ENCODE measurements around the gene PDE6H. TPM values are rescaled to one million over a fixed set of nuclear protein-coding genes. Genes with fewer than 3 reads are reported as not detected.

PDE6H gene
- total RNA-seq, 1 donor from 2014 or later = not detected

- H3K36me3 ChIP-seq = peaks cover 0 to under 1% of the 10 kb centered on the region in 2 donors
- H3K27me3 ChIP-seq = no peaks in the 10 kb centered on the region
- TF ChIP-seq POLR2AphosphoS5 (IDR thresholded peaks at IDR 0.05; ENCODE audit: insufficient read depth in 1 of 2, low read depth in 1 of 2) (no peak), CTCF (IDR thresholded peaks at IDR 0.05) (no peak), POLR2A (IDR thresholded peaks at IDR 0.05) (no peak)
- H3K4me3 ChIP-seq = no peak overlapping the region
- intact Hi-C loops (cut with DNase I) = no loop called here
- no peaks in the 10 kb centered on the region for H3K9me3 ChIP-seq
- peaks cover 35% of the 10 kb centered on the region for H3K4me1 ChIP-seq
- H3K27ac ChIP-seq = peak overlapping the region; percentile 4
- no peak for DNase-seq (ENCODE audit: extremely low spot score in 2 of 2)
These were observed 22.4 kb upstream of the PDE6H start for GRCh38 chr12:14950421-14950820.

GRCh38 chr12:14950982-14951746 lies 21.7 kb upstream of the PDE6H start:
- Histone ChIP-seq H3K9me3 (no peaks in the 10 kb centered on the region), H3K27ac (no peak overlapping the region), H3K27me3 (no peaks in the 10 kb centered on the region), H3K36me3 (no peaks in the 10 kb centered on the region), H3K4me3 (no peak overlapping the region), H3K4me1 (peaks cover 35% of the 10 kb centered on the region)
- TF ChIP-seq POLR2AphosphoS5 (IDR thresholded peaks at IDR 0.05; ENCODE audit: insufficient read depth in 1 of 2, low read depth in 1 of 2) (no peak), POLR2A (IDR thresholded peaks at IDR 0.05) (no peak), CTCF (IDR thresholded peaks at IDR 0.05) (no peak)
- no peak for DNase-seq (ENCODE audit: extremely low spot score in 2 of 2)
- intact Hi-C loops (cut with DNase I) = no loop called here

- H3K36me3 ChIP-seq = no peaks in the 10 kb centered on the region
- peak overlapping the region; percentile 75 for H3K27ac ChIP-seq
- no peak overlapping the region for H3K4me3 ChIP-seq
- no peak for DNase-seq (ENCODE audit: extremely low spot score in 2 of 2)
- no peaks in the 10 kb centered on the region for H3K9me3 ChIP-seq
- no peak for TF ChIP-seq CTCF (IDR thresholded peaks at IDR 0.05)
- TF ChIP-seq POLR2AphosphoS5 (IDR thresholded peaks at IDR 0.05; ENCODE audit: insufficient read depth in 1 of 2, low read depth in 1 of 2) = no peak
- no peak for TF ChIP-seq POLR2A (IDR thresholded peaks at IDR 0.05)
- intact Hi-C loops (cut with DNase I) = no loop called here
- peaks cover 29% of the 10 kb centered on the region for H3K4me1 ChIP-seq
- H3K27me3 ChIP-seq = no peaks in the 10 kb centered on the region
These were observed 21.0 kb upstream of the PDE6H start for GRCh38 chr12:14951851-14952250.

GRCh38 chr12:14952299-14952921 lies 20.4 kb upstream of the PDE6H start:
- Histone ChIP-seq H3K36me3 (no peaks in the 10 kb centered on the region), H3K4me3 (no peak overlapping the region), H3K27me3 (no peaks in the 10 kb centered on the region), H3K27ac (peak overlapping the region; percentile 75), H3K9me3 (no peaks in the 10 kb centered on the region), H3K4me1 (peaks cover 33% of the 10 kb centered on the region)
- intact Hi-C loops (cut with DNase I) = no loop called here
- no peak for DNase-seq (ENCODE audit: extremely low spot score in 2 of 2)
- TF ChIP-seq POLR2A (IDR thresholded peaks at IDR 0.05) (no peak), POLR2AphosphoS5 (IDR thresholded peaks at IDR 0.05; ENCODE audit: insufficient read depth in 1 of 2, low read depth in 1 of 2) (peak in 1 of 2 donors; percentile 78), CTCF (IDR thresholded peaks at IDR 0.05) (no peak)

GRCh38 chr12:14953752-14954151 lies 19.1 kb upstream of the PDE6H start:
- intact Hi-C loops (cut with DNase I) = no loop called here
- H3K9me3 ChIP-seq = no peaks in the 10 kb centered on the region
- H3K4me3 ChIP-seq = no peak overlapping the region
- no peak for TF ChIP-seq POLR2AphosphoS5 (IDR thresholded peaks at IDR 0.05; ENCODE audit: insufficient read depth in 1 of 2, low read depth in 1 of 2)
- no peak for TF ChIP-seq POLR2A (IDR thresholded peaks at IDR 0.05)
- TF ChIP-seq CTCF (IDR thresholded peaks at IDR 0.05) = no peak
- H3K27me3 ChIP-seq = no peaks in the 10 kb centered on the region
- H3K27ac ChIP-seq = no peak overlapping the region
- H3K4me1 ChIP-seq = peaks cover 38% of the 10 kb centered on the region
- no peak for DNase-seq (ENCODE audit: extremely low spot score in 2 of 2)
- no peaks in the 10 kb centered on the region for H3K36me3 ChIP-seq

Measured in vagina (tissue), 2 donors.